ENCODE measurements around the gene TP63. TPM values are rescaled to one million over a fixed set of nuclear protein-coding genes. Genes with fewer than 3 reads are reported as not detected.

Gene TP63
- total and polyA plus RNA-seq, 2 experiments from 2014 or later, result not detected

DNA sequence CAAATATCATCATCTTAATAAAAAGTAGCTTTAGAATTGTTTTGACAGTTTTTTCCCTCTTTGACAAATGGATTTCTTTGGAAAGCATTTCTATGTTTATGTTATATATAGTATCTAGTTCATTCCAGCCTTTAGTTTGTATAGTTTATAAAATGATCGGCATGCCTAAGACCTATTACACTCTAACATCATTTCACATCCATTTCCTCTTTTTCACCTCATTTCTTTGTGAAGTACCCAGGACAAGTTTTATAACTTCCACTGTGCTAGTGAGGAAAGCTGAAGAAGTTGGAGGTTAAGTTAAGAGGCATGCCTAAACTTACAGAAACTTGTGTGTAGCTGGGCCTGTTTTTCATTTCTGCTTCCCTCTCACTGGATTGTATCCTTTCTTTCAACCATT is 178.4 kb downstream of the TP63 start:
- no peak overlapping the region for H3K27ac Mint-ChIP-seq
- no peak overlapping the region for H3K4me3 ChIP-seq
- H3K9me2 ChIP-seq (ENCODE audit: insufficient read depth), result no peaks in the 10 kb centered on the region
- no peak overlapping the region for H2AFZ ChIP-seq
- H3K36me3 Mint-ChIP-seq (ENCODE audit: low read depth), result no peaks in the 10 kb centered on the region
- TF ChIP-seq ZNF331 (CRISPR knock-in tag; IDR thresholded peaks at IDR 0.05; ENCODE audit: low read depth), result no peak
- no peak for TF ChIP-seq ZNF114 (CRISPR knock-in tag; IDR thresholded peaks at IDR 0.05)
- no peak for TF ChIP-seq JUNB (IDR thresholded peaks at IDR 0.05; ENCODE audit: unreplicated experiment)
- TF ChIP-seq NANOG (IDR thresholded peaks at IDR 0.05; ENCODE audit: borderline replicate concordance), result no peak
- TF ChIP-seq EZH2phosphoT487 (IDR thresholded peaks at IDR 0.05; ENCODE audit: unreplicated experiment), result no peak
- TF ChIP-seq ETS1 (IDR thresholded peaks at IDR 0.05), result no peak
- no peak for TF ChIP-seq EZH2 (IDR thresholded peaks at IDR 0.05; ENCODE audit: low read depth, unreplicated experiment)
- H3K4me2 ChIP-seq, result no peak overlapping the region
- H3K4me1 ChIP-seq (ENCODE audit: insufficient read depth), result peaks cover 26% of the 10 kb centered on the region
- H3K4me1 Mint-ChIP-seq, result peaks cover 47% of the 10 kb centered on the region
- H3K27ac ChIP-seq (ENCODE audit: low read depth), result no peak overlapping the region
- no peaks in the 10 kb centered on the region for H3K27me3 ChIP-seq (ENCODE audit: insufficient read depth)
- DNase-seq (ENCODE audit: low spot score) (no peak), ATAC-seq (no peak)
- no peaks in the 10 kb centered on the region for H4K20me1 ChIP-seq (replicated peaks; ENCODE audit: insufficient read depth)
- no peak overlapping the region for H3K4me3 Mint-ChIP-seq
- H3K79me2 ChIP-seq (replicated peaks; ENCODE audit: insufficient read depth), result no peaks in the 10 kb centered on the region
- no peaks in the 10 kb centered on the region for H3F3A ChIP-seq (replicated peaks; ENCODE audit: low read depth)
- H3K27me3 Mint-ChIP-seq (ENCODE audit: insufficient read depth, low read depth, poor library complexity), result peaks cover 15% of the 10 kb centered on the region
- H3K9me3 Mint-ChIP-seq, result no peaks in the 10 kb centered on the region
- H3K36me3 ChIP-seq (ENCODE audit: insufficient read depth), result no peaks in the 10 kb centered on the region

DNA sequence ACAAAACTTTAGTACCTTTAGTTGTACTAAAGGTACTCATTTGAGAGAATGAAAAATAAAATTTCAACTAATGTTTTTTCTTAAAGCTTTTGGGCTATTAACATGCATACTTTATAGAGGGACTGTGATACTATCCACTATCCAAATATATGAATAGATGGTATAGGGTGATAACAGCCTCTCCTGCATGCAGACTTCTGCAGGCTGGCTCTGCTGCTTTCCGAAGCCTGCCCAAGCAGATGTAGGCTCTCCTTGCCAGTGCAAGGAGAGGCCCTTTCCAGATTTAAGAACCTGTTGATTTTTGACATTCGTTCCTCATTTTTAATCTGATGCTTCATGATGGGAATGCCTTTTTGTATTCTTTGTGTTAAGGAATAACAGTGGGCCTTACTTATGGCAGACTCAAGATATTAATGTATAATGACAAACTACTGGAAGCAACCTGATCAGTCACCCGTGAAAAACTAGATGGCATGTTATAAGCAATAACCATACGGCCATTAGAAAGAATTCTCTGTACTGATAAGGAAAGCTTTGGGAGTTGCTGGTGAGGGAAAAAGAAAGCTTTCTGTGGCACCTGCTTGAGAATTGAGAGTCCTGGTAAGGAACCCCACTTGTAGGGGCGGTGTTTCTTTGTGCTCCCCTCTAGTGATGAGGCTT is 181.7 kb downstream of the TP63 start:
- H3K4me3 Mint-ChIP-seq, result no peak overlapping the region
- DNase-seq (ENCODE audit: low spot score), result no peak
- Histone ChIP-seq H2AFZ (no peak overlapping the region), H3K36me3 (ENCODE audit: insufficient read depth) (no peaks in the 10 kb centered on the region), H3K27ac (ENCODE audit: low read depth) (no peak overlapping the region), H3K27me3 (ENCODE audit: insufficient read depth) (no peaks in the 10 kb centered on the region), H3K4me2 (no peak overlapping the region), H3K79me2 (replicated peaks; ENCODE audit: insufficient read depth) (no peaks in the 10 kb centered on the region), H3K4me1 (ENCODE audit: insufficient read depth) (peaks cover 19% of the 10 kb centered on the region), H3K4me3 (no peak overlapping the region), H3K9me2 (ENCODE audit: insufficient read depth) (no peaks in the 10 kb centered on the region), H3F3A (replicated peaks; ENCODE audit: low read depth) (no peaks in the 10 kb centered on the region), H4K20me1 (replicated peaks; ENCODE audit: insufficient read depth) (no peaks in the 10 kb centered on the region)
- peaks cover 37% of the 10 kb centered on the region for H3K4me1 Mint-ChIP-seq
- ATAC-seq, result no peak
- H3K9me3 Mint-ChIP-seq, result no peaks in the 10 kb centered on the region
- peaks cover 3% of the 10 kb centered on the region for H3K27me3 Mint-ChIP-seq (ENCODE audit: insufficient read depth, low read depth, poor library complexity)
- no peaks in the 10 kb centered on the region for H3K36me3 Mint-ChIP-seq (ENCODE audit: low read depth)
- no peak overlapping the region for H3K27ac Mint-ChIP-seq
- TF ChIP-seq, protein P1, sequence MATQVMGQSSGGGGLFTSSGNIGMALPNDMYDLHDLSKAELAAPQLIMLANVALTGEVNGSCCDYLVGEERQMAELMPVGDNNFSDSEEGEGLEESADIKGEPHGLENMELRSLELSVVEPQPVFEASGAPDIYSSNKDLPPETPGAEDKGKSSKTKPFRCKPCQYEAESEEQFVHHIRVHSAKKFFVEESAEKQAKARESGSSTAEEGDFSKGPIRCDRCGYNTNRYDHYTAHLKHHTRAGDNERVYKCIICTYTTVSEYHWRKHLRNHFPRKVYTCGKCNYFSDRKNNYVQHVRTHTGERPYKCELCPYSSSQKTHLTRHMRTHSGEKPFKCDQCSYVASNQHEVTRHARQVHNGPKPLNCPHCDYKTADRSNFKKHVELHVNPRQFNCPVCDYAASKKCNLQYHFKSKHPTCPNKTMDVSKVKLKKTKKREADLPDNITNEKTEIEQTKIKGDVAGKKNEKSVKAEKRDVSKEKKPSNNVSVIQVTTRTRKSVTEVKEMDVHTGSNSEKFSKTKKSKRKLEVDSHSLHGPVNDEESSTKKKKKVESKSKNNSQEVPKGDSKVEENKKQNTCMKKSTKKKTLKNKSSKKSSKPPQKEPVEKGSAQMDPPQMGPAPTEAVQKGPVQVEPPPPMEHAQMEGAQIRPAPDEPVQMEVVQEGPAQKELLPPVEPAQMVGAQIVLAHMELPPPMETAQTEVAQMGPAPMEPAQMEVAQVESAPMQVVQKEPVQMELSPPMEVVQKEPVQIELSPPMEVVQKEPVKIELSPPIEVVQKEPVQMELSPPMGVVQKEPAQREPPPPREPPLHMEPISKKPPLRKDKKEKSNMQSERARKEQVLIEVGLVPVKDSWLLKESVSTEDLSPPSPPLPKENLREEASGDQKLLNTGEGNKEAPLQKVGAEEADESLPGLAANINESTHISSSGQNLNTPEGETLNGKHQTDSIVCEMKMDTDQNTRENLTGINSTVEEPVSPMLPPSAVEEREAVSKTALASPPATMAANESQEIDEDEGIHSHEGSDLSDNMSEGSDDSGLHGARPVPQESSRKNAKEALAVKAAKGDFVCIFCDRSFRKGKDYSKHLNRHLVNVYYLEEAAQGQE (IDR thresholded peaks at IDR 0.05; ENCODE audit: unreplicated experiment), result no peak
- TF ChIP-seq ZNF114 (CRISPR knock-in tag; IDR thresholded peaks at IDR 0.05) (no peak), CTCF (conservative IDR thresholded peaks at IDR 0.05; ENCODE audit: low read depth in 2 of 2) (no peak)

Data from GM23338 (cell line).